Hematopoietic multipotent progenitor cell treated with erythropoietin and hydrocortisone succinate and interleukin-3 and kit ligand, for 8 days (in vitro differentiated cells): ENCODE data around the gene MYO1D.
A peak's percentile ranks its signal among the peaks of the same experiment; 100 is the strongest.
"Not testable (repeated sequence)": the region's sequence is repeated elsewhere in the genome, so short reads cannot be mapped to it uniquely, and the experiment has no call there.

Experiments used
- DNase-seq: peaks from one replicate; pipeline ENCODE4 v3.0.0-alpha.2; 2015

The MYO1D gene

DNA sequence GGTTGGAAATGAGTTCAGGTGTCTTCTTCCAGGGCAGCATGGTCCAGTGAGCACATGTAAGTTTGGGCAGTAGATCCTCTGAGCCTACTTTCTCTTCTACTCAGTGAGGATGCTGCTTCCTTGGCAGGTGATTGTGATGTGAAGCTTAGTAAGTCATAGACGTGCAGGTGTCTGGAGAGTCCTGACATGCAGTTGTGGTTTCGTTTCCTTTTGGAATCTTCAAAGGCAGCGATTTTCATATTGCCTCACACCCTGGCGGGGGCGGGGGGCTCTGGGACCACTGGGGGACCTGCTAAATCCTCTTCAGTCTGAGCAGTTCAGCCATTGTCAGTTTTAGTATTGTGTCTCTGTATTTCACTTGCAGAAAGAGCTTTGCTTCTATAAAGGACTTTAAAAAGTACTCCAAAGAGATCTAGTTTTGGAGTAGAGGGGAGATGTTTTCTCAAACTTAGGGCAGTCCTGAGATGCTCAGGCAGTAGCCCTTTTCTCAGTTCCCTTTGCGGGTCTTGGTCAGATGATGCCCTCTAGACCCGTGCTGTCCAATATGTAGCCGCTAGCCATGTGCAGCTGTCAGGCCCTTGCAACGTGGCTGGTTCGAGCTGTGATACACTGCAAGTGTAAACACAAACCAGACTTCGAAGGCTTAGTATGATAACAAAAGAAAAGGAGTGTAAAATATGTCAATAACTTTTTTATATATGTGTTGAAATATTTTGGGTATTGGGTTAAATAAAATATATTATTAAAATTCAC is 394.2 kb downstream of the MYO1D start:
- DNase-seq, result no peak

DNA sequence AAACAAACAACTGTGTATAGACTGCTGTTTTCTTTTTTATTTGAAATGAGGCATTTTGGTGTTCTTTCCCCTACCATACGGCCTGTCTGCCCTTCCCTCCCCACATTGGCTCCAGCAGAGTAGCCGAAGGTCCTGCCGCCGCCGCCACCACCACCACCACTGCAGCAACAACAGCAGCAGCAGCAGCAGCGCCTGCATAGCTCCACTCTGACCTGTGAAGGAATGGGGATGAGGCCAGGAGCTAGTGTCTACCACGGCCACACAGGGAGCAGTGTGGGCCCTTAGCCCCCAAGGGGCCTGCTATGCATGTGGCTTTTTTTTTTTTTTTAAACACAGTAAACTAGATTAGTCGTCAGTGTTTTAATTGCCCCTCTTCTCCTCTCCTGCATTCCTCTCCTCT is 395.7 kb downstream of the MYO1D start:
- no peak for DNase-seq

DNA sequence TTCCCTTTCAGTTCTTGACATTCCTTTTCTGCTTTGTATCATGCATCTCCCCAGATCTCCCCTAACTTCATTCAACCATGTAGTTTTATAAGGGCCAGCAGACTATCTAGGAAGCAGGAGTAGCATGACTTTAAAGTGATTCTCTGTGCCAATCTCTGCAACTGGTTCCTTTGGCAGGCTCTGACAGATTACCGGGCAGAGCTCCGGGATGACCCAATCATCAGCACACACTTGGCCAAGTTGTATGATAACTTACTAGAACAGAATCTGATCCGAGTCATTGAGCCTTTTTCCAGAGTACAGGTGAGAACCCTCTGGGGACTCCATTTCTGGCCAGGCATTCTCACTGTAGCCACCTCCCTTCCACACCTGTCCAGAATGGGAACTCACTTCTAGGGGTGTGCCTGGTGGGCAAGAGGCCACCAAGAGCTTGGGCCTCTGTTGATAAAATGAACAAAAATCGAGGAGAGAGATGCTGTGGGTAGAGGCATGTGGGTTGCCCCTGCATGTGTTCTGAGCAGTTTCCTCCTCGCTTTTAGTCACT is 397.8 kb downstream of the MYO1D start:
- no peak for DNase-seq

DNA sequence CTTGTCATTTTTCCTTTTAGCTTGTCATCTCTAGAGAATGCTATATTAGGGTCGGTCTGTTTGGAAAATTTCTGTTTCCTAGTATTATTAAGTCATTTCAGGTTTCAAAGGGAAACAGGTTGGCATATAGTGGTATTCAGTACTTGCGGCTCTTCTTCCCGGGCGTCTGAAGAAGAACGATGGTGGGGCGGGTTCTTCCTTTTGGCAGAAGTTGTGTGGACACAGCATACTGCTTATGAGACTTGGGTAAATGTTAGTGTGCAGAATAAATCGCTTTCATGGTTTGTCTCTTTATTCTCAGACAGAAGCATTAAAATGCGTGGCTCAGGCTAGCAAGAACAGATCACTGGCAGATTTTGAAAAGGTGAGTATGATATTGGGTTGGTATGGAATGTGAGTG is 399.7 kb downstream of the MYO1D start:
- DNase-seq, result no peak

DNA sequence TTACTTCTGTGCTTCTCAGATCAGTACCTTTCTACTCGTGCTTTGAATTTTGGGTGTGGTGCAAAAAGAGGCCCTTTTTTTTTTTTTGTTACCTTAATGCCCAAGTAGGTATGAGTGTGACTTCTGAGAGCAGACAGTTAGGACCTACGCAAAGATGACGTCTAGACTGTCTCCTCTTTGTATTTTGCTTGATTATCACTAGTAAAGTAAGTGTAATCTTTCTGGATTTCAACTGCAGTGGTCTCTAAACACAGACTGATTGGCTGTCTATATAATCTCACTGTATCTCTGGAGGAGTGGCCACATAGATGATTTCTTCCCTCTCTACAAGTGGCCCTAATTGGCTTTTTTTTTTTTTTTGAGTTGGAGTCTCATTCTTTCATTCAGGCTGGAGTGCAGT is 401.7 kb downstream of the MYO1D start:
- DNase-seq, result no peak

DNA sequence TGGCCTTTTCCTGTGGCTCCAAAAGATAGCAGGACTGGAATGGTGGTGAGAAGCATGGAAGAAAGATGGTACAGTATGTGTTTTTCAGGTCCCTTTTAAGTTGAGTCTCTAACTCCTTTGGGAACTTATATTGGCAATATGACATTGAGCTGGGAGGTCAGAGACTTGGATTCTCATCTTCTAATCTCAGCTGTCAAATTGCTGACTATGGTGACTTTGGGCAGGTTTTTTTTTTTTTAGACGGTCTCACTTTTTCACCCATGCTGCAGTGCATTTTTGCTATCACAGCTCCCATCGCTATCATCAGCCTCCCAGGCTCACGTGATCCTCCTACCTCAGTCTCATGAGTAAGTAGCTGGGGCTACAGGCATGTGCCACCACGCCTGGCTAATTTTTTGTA is 405.3 kb downstream of the MYO1D start:
- DNase-seq, result no peak

DNA sequence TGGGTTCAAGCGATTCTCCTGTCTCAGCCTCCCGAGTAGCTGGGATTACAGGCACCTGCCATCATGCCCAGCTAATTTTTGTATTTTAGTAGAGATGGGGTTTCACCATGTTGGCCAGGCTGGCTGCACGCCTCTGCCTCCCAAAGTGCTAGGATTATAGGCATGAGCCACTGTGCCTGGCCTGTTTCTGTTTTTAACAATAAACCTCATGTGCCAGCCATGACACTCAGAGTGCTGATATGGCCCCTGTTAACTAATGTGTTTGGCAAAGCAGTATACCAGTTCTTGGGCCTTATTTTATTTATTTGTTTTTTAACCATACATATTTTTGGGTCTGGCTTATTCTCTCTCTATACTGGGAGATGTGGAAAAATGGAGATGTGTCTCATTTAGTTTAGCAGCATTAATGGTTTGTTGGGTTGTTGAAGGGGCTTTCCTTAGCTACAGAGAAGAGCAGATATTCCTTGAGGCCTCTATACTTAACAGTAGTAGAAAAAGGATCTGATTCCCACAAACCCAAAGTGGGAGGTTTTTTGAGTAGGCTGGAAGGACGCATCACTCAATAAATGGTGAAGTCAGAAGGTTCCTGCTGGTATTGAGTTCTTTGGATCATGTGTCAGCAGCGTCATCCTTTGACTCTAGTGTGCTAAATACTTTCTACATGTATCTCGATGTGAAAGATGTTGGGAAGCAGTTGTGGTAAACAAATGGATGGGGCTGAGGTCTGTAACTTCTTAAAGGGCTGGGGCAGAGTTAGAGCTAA is 406.3 kb downstream of the MYO1D start:
- no peak for DNase-seq

DNA sequence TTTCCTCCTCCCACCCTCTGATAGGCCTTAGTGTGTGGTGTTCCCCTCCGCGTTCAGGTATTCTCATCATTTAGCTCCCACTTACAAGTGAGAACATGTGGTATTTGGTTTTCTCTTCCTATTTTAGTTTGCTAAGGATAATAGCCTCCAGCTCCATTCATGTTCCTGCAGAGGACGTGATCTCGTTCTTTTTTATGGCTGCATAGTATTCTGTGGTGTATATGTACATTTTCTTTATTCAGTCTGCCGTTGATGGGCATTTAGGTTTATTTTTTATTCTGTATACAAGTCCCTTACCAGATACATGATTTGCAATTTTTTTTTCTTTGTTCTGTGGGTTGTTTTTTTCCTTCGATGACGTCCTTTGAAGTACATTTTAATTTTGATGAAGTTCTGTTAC is 409.0 kb downstream of the MYO1D start:
- DNase-seq, result no peak

DNA sequence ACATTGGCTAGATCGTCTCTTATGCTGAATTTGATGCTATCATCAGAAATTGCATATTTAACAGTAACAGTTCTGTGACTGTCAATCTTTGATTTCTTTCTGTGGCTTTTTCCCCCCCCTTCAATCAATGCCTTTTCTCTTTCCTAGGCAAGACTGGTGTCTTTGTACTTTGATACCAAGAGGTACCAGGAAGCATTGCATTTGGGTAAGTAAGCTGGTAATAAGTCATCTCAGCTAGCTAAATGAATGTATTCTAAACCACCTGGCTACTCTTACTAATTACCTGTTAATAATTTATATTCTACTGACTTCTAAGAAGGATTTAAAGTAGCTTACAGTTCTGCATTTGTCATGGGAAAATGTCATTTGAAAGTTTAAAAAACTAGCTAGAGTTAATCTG is 412.6 kb downstream of the MYO1D start:
- DNase-seq, result no peak

DNA sequence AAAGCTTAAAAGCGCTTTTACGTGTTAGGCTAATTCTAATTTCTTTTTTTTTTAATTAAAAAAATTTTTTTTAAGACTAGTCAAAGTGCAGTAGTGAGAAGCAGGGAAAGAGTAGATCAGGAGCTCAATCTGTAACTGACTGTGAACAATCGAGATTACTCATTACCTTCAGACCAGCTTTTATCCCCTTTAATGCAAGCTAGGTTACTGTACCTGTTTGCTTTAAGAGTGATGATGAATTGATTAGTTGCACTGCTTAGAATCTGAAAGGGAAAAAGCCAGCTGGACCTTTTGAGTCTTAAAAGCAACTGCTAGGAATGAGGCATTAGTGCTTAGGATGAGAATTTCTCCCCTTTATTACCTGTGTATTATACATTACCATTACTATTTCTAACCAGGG is 413.6 kb downstream of the MYO1D start:
- DNase-seq, result no peak

DNA sequence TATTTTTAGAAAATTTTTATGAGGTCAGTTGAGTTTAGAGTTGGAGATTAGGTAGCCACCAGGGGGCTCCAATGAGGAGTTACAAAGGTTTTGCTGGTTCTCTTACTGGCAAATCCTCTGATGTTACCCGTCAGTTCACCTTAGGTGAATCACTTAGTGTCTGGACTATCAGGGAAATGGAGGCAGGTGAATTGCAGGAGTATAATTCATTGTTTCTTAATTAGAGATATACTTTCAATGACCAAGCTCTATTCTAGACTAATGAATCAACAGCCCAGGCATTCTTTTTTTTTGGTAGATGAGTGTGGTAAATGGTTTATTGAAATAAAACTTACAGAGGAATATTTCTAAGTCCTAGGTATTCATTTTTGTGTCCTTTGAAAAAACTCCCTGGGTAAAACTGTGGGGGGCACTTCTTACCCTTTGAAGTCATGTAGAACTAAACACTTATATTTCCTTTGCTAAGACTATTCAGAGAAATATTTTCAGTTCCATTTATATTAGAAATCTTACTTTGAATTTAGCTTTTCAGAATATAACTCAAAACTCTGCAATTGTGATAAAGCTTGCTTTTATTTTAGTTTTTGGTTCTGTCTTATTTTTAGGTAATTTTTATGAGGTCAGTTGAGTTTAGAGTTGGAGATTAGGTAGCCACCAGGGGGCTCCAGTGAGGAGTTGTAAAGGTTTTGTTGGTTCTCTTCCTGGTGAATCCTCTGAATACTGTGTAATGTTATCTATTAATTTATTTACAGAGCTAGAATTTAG is 414.9 kb downstream of the MYO1D start:
- peak; percentile 83 for DNase-seq

DNA sequence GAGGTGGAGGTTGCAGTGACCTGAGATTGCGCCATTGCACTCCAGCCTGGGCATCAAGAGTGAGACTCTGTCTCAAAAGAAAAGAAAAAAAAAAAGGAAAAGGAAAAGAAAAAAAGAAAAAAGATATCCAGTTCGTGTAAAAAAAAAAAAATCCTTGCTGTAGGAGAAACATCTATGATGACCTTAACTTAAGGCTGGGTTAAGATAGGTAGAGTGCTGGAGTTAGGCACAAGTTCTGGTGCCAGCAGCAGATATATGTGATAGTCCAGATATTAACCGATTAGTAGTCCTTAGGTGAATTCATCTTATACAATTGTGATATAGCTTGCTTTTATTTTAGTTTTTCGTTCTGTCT is 415.4 kb downstream of the MYO1D start:
- no peak for DNase-seq

DNA sequence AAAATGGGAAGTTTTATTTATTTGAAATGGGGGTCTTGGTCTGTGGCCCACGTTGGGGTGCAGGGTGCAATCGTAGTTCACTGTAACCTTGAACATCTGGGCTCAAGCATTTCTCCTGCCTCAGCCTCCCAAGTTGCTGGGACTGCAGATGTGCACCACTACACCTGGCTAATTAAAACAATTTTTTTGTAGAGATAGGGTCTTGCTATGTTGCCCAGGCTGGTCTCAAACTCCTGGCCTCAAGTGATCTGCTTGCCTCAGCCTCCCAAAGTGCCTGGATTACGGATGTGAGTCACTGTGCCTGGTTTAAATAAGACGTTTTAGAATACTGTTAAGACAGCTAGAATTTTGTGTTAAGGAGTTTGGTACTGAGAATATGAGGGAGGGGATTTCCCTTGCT is 416.9 kb downstream of the MYO1D start:
- no peak for DNase-seq

DNA sequence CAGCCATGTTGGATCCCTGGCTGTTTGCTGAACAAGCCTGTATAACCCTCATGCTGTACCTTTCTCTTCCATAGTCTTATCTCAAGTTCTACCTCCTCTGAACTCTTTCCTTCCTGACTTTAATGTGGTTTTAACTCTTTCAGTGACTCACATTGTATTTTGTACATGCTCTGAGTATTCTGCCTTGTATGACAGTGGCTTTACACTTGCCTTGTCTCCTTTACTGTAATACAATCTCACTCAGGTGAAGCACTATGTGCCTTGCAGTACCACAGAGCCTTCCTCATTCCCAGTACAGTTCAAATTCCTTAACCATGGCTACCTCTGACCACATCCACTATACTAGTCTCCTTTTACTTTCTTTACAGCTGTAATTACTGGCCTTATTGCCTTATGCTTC is 418.6 kb downstream of the MYO1D start:
- DNase-seq, result no peak

DNA sequence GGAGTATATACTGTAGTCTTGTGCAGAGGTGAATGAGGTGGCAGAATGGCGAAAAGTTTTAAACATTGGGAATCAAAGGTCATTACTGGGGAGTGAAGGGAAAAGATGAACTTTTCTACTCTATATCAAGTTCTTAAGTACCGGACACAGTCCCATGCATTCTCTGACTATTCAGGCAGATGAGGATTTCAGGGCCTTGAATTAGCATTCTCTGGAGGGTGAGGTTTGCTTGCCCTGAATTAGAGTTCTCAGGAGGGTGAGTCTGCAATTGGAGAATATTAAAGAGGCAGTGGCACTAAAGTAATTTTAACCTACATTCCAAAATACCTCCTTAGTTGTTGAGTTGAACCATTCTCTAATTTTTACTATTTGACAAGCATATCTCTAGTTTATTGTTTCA is 423.6 kb downstream of the MYO1D start:
- no peak for DNase-seq

DNA sequence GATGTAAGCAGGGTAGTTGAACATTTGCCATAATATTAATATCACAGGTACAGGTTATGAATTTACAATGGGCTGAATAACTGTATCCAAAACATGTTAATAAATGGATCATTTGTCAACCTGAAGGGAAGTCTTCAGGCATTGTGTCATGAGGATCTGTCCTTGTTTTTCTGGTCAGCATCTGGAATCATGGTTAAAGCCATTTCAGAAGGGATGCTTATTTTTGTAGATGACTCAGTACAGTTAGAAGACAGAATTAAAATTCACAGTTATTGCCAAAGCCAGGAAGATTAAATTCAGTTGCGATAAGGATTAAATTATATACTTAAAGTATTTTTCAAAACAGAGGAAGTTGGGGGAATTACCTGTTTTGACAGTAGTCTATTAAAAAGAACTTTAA is 424.6 kb downstream of the MYO1D start:
- no peak for DNase-seq

DNA sequence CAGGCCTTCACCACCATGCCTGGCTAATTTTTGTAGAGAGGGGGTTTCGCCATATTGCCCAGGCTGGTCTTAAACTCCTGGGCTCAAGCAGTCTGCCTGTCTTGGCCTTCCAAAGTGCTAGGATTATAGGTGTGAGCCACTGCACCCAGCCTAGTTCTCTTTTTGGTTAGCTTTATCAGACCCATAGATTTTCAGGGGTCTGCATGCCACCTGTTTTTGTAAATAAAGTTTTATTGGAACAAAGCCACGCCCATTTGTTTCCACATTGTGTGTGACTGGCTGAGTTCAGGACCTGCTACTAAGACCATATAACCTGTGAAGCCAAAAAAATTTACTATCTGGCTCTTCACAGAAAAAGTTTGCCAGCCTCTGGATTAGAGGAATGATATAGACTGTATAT is 425.0 kb downstream of the MYO1D start:
- DNase-seq, result no peak

DNA sequence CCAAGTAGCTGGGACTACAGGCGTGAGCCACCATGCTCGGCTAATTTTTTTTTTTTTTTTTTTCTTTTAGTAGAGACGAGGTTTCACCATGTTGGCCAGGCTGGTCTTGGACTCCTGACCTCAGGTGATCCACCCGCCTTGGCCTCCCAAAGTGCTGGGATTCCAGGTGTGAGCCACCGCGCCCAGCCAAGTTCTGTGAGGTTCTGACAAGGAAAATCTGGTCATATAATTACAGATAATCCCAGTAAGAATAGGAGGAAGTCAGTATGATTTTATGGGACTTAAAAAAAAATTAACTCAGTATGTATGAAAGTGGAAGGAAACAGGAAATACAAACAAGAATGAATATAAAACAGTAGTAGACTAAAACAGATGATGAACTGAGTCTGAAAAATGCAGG is 426.5 kb downstream of the MYO1D start:
- DNase-seq, result not testable (repeated sequence)

DNA sequence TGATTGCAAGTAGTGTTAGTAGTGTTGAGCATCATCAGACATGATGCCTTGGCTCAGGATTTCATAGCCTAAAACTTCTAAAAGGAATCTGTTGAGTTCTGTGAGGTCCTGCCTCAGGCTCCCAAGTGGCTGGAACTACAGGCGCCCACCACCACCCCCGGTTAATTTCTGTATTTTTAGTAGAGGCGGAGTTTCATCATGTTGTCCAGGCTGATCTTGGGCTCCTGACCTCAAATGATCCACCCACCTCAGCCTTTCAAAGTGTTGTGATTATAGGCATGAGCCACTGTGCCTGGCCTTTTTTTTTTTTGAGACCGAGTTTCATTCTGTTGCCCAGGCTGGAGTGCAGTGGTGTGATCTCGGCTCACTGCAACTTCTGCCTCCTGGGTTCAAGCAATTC is 427.0 kb downstream of the MYO1D start:
- no peak for DNase-seq

DNA sequence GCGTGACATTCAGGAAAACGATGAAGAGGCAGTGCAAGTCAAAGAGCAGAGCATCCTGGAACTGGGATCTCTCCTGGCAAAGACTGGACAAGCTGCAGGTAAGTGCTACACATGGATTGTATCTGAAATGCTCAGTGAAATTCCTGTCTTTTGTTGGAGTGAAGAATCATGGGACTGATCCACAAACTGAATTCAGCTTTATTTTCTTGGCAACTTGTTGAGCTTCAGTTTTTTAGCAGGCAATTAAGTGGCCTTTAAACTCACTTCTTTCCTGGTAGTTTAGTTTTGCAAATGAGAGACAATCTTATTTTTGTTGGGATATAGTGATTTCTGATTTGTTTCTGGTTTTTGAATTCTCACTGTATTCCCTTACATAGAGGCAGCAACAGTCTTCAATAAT is 430.0 kb downstream of the MYO1D start:
- no peak for DNase-seq

DNA sequence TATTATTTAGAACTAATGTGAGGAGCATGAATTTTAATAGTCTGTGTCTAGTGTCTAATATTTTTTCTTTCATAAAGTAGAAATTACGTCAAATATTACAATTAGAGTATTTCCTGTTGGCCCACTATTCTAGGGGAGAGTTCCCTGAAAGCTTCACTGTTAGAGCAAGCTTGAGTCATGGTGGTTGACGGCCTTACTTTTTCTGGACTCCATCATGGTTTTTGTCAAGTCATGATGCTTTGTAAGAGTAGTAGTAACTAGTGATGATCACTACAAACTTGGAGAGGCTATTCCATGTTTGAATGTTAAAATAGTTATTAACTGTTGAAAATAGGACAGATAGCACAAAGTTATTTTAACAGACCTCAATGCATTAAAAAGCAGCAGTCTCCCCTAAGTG is 431.0 kb downstream of the MYO1D start:
- DNase-seq, result peak; percentile 23

DNA sequence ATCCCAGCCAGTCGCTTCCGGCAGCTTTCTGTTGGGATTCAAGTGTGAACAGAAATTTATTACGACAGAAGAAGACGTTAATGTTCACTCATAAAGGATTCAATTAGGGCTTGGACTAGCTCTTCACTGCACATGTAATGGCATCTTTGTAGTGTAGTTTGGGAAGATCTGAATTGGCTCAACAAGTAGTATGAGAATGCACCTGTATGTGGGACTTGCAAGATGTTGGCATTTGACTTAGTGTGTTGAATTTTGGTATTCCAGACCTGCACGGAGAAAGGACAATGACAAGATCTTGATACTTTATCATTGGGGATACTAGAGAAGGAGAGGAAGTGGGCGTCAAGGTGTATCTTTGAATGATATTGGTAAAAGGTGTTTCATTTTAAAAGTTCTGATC is 431.4 kb downstream of the MYO1D start:
- DNase-seq, result no peak

DNA sequence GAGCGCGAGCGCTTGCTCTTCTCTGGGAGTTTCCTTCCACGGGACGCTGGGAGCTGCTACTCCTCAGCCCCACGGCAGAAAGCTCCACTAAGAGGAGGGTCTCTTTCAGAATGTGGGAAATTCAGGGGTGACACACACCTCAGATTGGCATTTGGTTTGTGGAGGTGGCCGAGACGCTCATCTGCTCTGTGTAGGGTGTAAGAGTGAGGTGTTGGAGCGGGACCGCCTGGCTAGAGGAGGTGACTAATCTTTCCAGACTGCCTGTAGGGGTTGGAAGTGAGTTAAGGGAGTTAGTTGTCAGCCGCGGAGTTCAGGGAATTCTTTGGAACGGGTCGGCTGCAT is 431.9 kb downstream of the MYO1D start:
- peak; percentile 55 for DNase-seq
